Raji (cell line): ENCODE results near the gene UBE2J2.

Source experiments
- POLR2A ChIP-seq: IDR thresholded peaks from 2 replicates; pipeline ENCODE4 v1.6.1; 2011; ENCODE audit warnings: low read depth, low read length, control low read depth; ENCODE audit not compliant: insufficient read depth

Gene UBE2J2

DNA sequence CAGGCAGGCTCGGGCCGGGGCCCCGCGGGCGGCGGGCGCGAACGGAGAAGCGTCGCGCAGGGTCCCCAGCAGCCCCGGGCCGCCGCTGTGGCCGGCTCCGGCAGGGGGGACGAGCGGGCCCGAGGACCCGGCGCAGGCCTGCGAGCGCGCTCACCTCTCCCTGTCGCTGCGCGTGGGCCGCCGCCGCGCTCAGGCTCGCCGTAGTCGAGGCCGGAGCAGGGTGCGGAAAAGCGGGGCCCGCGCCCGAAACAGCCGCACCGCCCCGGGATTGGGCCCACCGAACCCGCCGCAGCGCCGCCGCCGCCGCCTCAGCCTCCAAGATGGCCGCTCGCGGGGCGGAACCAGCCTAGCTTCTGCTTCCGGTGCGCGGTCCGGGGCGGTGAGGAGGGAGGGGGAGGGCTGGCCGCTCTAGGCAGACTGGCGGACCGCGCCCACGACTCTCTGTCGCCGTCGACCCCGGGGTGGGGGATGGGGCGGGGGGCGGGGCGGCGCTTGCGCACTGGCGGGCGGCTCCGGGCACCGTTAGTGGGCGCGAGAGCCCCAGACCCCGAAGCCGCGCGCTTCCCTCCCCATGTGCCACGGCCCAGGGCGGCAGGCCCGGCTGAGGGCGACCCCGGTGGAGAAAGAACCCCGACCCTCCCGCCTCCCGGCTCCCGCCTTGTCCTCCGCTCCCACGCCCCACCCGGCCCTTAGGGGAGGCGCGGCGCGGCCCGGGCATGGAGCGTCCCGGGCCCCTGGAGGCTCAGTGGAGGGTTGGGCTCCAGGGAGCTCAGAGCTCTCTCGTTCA is at the start of gene UBE2J2:
TSS of gene UBE2J2 (minus strand) at position 343 of the 787 bp plus-strand sequence. CDS start 5,862 bp downstream, outside the sequence.
- TF ChIP-seq POLR2A, result peak; percentile 95

DNA sequence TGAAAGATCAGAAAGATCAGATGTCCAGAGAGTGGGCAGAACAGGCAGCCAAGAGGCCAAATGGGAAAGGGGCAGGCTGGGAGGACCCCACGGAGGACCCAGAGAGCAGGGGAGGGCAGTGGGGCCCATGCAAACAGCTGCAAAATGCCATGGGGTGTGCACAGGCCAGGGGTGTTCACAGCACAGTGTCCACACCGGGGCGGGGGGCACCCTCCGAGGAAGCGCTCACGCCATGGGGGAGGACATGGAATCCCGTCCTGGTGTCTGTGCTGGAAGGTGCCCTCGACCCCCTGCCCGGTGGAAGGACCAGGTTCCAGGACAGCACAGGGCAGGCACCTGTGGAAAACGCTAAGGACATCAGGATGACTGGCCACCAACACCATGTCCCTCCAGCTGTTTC is 49.3 kb upstream of the UBE2J2 start:
- no peak for TF ChIP-seq POLR2A

DNA sequence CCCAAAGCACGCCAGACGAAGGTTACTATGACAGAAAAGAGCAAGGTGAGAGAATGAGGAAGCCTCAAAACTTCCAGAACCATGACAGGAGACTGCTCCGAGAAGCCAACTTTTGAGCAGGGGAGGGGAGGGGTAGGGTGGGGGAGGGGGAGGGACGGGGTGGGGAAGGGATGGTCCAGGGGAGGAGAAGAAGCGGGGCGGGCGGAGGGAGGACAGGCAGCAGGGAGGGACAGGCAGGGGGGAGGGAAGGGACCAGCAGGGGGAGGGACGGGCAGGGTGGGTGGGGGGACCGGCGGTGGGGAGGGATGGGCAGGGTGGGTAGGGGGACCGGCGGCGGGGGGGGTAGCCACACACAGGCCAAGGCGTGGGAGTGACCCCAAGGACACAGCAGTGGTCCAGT is 48.8 kb upstream of the UBE2J2 start:
- TF ChIP-seq POLR2A, result no peak

DNA sequence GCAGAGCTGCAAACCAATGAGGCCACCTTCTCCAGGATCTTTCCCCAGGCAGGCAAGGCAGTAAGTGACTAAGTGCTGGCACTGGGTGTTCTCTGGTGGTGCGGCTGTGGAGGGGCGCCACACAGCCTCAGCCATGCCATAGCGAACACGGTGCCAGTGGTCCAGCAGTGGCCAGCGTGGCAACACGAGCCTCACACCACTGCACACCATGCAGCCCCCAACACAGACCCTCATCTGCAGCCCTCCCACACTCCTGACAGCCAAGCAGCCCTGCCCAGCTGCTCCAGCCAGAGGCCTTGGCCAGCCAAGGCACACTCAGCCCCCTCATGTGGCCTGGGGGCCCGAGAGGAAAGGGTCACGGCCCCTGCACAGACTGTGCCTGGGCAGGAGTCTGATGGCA is 47.8 kb upstream of the UBE2J2 start:
- no peak for TF ChIP-seq POLR2A

DNA sequence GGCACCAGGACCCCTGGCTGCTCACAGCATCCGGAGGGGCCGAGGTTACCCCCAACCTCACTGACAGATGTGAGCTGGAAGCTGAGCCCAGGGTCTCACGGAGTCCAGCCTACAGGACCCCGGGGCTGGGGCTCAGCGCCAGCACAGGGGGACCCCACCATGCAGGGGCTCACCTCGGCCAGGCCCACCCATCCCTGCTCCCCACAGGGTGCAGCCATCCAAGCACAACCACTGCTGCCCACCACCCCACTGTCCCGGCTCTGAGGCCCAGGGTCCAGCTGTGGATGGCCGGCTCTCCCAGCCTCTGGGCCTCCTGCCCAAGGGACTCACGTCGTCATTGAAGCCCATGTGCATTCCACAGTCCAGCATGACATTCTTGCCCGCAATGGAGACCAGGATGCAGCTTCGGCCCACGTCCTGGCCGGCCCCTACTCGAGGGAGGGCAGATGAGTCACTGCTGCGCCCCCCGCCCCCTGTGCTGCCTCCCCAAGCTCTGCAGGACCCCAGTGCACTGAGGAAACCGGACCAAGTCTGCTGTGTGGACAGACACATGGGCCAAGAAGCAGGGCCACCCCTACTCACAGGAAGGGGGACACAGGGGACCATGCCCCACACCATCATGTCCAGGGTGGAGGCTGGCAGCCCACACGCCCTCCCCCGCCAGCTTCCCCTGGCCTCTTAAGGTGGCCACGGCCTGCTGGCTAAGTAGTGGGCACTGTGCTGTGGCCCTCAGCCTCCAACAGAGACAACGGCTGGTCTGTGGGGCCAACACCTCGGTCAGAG is 47.2 kb upstream of the UBE2J2 start:
- no peak for TF ChIP-seq POLR2A

DNA sequence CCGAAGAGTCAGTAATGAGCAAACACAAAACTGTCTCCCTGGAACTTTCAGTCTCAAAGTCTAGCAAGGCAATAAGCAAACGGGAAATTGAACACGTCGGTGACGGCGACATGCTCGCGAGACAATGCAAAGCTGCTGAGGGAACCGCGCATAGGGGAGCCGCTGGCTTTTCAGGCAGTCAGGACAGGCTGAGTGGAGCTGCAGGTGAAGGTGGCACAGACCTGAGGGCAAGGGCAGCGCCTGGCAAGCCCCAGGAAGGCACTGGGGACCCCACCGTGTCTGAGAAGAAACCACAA is 45.9 kb upstream of the UBE2J2 start:
- 0 out of 2 replicates have a peak, but pooled peaks have one; percentile 0 for TF ChIP-seq POLR2A

DNA sequence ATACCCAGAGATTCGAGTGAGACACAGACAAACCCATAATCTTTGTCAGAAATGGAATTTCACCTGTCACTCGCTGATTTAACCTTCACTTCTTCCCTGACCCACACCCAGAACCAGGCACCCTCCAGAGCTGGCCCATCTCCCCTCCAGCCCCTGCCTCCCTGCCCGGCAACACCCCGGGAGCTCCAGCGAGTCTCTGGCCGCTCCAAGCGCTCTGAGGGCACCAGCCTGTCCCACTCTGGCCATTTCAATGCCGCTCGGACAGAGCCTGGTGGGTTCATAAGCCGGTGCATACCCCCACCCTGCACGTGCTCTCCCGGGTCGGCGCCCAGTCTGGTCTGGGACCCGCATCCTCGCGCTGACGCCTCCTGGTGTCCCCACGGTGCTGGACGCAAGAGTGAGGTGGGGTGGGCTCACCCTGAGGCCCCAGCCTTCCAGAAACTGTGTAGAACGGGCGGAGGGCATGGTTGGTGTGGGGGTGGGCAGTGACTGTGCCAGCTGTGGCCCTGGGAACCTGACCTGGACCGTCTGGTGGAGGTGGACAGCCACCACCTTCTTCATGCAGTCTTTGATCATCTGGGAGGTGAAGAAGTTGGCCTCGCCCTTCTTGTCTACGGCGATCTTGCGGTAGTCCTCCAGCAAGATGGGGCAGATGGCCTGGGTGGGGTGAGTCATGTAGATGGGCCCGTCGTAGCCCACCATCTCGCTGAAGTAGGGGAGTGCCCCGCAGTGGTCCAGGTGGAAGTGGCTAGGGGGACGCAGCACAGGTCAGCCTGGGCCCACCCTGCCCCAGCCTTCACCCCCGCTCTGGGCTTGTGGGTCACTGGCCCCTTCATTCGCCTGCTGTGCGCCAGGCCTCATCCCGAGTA is 45.4 kb upstream of the UBE2J2 start:
- TF ChIP-seq POLR2A, result no peak

DNA sequence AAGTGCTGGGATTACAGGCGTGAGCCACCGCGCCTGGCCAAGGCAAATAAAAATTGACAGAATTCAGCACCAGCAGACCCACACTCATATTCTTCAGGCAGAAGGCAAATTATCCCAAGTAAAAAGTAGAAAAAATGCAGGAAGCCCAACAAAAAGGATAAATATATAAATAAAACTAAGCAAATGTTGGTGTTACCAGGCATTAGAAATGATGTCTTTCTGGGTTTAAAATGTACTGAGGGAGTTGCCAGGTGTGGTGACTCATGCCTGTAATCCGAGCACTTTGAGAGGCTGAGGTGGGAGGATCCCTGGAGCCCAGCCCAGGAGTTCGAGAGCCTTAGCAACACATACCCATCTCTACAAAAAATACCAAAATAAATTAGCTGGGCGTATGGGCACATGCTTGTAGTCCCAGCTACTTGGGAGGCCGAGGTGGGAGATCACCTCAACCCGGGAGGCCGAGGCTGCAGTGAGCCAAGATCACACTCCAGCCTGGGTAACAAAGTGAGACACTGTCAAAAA is 44.5 kb upstream of the UBE2J2 start:
- no peak for TF ChIP-seq POLR2A

DNA sequence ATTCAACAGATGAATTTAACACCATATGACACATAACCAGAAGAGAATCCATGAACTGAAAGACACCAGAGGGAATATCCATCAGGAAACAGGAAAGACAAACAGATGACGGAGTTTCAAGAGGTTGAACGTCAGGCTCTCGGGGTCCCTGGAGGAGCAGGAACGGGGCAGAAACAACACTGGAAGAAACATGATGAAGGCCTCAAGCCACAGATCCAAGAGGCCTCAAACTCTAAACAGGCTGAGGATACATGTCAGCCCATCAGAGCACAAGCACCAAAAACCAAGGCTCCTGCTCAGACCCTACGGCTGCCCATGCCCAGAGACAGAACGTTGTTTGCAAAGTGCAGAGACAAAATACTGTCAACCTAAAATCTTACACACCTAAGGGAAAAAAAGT is 43.8 kb upstream of the UBE2J2 start:
- no peak for TF ChIP-seq POLR2A

DNA sequence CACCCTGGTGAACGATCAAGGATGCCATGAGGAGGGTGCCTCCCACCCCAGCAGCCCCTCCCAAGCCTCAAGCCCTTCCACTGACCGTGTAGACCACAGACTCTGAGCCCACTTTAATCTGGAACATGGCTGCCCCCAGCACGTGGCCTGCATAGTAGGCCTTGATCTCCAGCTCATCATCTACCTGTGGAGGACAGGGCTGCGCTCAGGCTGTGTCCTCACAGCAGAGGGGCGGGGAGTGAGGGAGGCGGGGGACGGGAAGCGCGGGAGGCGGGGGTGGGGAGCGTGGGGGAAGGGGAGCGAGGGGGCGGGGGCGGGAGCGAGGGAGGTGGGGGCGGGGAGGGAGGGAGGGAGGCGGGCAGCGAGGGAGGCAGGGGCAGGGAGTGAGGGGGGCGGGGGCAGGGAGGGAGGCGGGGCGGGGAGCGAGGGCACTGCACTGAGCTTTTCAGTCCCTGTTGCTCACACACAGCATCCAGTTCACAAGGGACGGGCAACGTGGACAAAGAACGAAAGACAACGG is 41.8 kb upstream of the UBE2J2 start:
- no peak for TF ChIP-seq POLR2A

DNA sequence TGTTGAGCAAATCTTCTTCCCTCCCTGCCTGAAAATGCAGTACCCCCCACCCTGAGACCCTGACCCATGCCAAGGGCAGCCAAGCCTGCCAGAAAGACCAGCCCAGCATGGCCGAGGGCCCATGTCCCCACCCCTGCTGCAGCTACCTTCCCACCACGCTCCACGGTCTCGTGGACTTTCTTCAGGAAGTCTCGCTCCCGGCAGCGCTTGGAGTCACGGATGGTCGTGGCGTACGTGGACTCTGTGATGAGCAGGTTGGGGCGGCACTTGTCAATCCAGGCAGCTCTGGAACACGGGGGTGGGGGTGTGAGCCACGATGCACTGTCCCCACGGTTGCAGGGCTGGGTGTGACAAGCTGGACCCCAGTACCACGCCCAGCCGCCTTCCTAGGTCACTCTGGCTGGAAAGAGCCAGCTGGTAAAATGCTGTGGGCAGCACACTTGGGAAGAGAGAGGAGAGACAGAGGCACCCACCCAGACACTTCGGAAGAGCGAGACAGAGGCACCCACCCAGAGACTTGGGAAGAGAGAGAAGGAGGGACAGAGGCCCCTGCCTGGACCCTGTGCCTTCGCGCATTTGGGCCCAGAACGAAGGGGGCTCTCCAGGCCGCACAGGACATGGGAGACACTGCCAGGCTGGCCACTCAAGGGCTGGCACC is 41.2 kb upstream of the UBE2J2 start:
- no peak for TF ChIP-seq POLR2A

DNA sequence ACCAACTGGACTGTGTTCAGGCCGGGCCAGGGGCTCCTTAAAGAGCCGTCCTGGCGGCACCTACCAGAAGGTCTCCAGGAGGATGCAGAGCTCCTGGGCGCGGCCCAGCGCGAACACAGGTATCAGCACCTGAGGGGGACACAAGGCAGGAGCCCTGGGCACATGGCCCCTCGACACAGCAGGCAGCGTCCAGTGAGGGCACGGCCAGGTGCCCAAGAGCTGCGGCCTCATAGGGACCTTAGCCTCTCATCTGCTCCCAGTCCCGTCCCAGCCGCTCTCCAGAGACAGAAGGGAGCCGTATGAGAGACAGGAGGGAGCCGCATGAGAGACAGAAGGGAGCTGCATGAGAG is 40.6 kb upstream of the UBE2J2 start:
- TF ChIP-seq POLR2A, result no peak

DNA sequence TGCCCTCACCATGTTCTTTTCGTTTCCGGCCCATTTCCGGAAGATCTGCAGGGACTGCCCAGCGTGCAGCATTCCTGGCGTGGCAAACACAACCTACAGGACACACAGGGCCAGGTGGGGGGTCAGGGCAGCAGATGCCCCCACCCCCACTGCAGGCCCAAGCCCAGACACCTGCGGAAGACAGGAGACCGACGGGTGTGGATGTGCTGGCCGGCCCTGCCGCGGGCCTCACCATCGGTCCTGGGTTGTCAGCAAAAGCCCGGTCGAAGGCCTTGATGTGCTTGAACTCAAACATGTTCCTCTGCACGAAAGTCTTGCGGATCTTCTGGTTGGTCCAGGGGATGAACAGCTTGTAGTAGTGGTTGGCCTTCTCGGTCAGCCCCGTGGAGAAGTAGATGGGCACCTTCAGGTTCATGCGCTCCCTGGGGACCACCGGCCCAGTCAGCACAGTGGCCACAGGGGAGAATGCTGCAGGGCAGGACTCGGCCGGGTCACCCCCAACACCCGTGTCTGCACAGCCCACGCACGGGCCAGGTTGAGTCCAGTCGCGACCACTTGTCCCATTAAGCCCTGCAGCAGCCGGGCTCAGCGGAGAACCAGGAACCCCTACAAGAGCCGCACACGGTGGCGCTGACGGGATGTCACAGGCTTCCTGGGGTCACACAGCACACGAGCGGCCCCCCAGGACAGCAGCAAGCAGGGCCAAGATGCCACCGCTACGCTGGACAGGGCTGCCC is 40.0 kb upstream of the UBE2J2 start:
- TF ChIP-seq POLR2A, result no peak
